ENCODE measurements around the gene CACNB1. TPM values are rescaled to one million over a fixed set of nuclear protein-coding genes. Genes with fewer than 3 reads are reported as not detected.

CACNB1 gene
- polyA plus RNA-seq, 1 experiment, result 3.2 TPM

- H3K27ac ChIP-seq (ENCODE audit: low read depth, low read length), result no peak overlapping the region
- no peak overlapping the region for H3K4me3 ChIP-seq (ENCODE audit: low read depth, low read length)
- ChIA-PET POLR2A (no interaction called here), CTCF (interaction anchor here (0.6 to 0.8 kb wide), 2 partner anchors 9 to 324 kb away, joined by 4 to 5 read pairs; no protein-coding TSS in a partner anchor)
- DNase-seq (ENCODE audit: low read depth, low spot score), result no peak
- H3K27me3 ChIP-seq (ENCODE audit: control insufficient read depth, insufficient read depth, low read length), result peaks cover 13% of the 10 kb centered on the region
- H3K9me3 ChIP-seq (ENCODE audit: control insufficient read depth, insufficient read depth, low read length), result no peaks in the 10 kb centered on the region; the same call in 1 of the 2 replicates
- TF ChIP-seq, protein P1, sequence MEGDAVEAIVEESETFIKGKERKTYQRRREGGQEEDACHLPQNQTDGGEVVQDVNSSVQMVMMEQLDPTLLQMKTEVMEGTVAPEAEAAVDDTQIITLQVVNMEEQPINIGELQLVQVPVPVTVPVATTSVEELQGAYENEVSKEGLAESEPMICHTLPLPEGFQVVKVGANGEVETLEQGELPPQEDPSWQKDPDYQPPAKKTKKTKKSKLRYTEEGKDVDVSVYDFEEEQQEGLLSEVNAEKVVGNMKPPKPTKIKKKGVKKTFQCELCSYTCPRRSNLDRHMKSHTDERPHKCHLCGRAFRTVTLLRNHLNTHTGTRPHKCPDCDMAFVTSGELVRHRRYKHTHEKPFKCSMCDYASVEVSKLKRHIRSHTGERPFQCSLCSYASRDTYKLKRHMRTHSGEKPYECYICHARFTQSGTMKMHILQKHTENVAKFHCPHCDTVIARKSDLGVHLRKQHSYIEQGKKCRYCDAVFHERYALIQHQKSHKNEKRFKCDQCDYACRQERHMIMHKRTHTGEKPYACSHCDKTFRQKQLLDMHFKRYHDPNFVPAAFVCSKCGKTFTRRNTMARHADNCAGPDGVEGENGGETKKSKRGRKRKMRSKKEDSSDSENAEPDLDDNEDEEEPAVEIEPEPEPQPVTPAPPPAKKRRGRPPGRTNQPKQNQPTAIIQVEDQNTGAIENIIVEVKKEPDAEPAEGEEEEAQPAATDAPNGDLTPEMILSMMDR (IDR thresholded peaks at IDR 0.05; ENCODE audit: low read depth, low read length), result no peak
Observed at GRCh38 chr17:39155654-39156053, 41.8 kb downstream of the CACNB1 start.

GRCh38 chr17:39153599-39154051 lies 43.8 kb downstream of the CACNB1 start:
- TF ChIP-seq, protein P1 (IDR thresholded peaks at IDR 0.05; ENCODE audit: low read depth, low read length), result no peak; the same call in 1 of the 2 replicates
- H3K27ac ChIP-seq (ENCODE audit: low read depth, low read length), result peak overlapping the region; percentile 61
- DNase-seq (ENCODE audit: low read depth, low spot score), result peak; percentile 78

DNA sequence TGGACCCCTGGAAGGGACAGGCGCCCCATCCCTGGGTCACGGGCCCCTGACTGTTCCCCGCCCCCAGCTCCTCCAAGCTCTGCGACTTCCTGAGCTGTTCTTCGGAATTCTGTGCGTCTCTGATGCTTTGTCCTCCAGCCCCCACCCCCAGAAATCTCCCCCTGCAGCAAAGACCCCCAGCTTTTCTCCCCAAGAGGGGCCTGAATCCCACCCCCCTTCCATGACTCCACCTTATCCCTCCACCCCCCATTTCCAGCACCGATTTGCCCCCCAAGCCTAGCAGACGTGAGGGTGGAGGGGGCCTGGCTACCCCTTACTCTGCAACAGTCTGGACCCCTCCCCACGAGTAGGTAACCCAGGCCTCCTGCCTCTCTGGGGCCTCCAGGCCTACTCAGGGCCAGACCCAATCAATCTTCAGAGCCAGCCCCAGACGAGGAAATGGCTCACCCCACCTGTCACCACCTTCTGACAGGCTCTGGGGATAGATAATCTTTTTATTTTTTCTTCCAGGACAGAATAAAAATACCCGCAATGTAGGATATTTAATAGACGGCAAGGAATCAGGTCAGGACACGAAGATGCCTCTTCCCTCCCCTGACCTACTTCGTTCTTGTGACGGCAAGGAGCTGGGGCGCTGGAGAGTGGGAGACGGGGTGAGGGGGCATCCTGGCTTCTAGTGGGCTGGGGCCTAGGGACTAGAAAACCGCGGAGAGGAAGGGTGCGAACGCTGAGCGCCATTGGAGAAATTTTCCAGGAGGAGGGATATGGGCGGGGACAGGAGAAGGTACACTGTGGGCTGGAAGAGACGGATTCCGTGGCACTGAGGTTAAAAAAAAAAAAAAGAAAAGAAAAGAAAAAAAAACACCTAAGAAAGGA lies 45.3 kb downstream of the CACNB1 start:
- Histone ChIP-seq H3K4me3 (ENCODE audit: low read depth, low read length) (peak overlapping the region; percentile 94), H3K9me3 (ENCODE audit: control insufficient read depth, insufficient read depth, low read length) (no peaks in the 10 kb centered on the region; the same call in 1 of the 2 replicates), H3K27me3 (ENCODE audit: control insufficient read depth, insufficient read depth, low read length) (peaks cover 26% of the 10 kb centered on the region), H3K27ac (ENCODE audit: low read depth, low read length) (no peak overlapping the region)
- no peak for DNase-seq (ENCODE audit: low read depth, low spot score)
- ChIA-PET CTCF (interaction anchor here (0.6 to 7.2 kb wide), 32 partner anchors 8 to 300 kb away, joined by 3 to 367 read pairs (median 6); partner anchors contain the start of genes ARL5C and LASP1NB), POLR2A (interaction anchor here (0.6 to 2.2 kb wide), 8 partner anchors 37 to 305 kb away, joined by 3 to 18 read pairs (median 6); partner anchors contain the start of gene LASP1)
- TF ChIP-seq, protein P1 (IDR thresholded peaks at IDR 0.05; ENCODE audit: low read depth, low read length), result no peak

More at GRCh38 chr17:39153599-39154051, 43.8 kb downstream of the CACNB1 start:
- Histone ChIP-seq H3K4me3 (ENCODE audit: low read depth, low read length) (peak overlapping the region; percentile 94), H3K9me3 (ENCODE audit: control insufficient read depth, insufficient read depth, low read length) (no peaks in the 10 kb centered on the region; the same call in 1 of the 2 replicates), H3K27me3 (ENCODE audit: control insufficient read depth, insufficient read depth, low read length) (peaks cover 26% of the 10 kb centered on the region)
- ChIA-PET POLR2A (interaction anchor here (0.6 to 2.2 kb wide), 13 partner anchors 11 to 304 kb away, joined by 3 to 18 read pairs (median 3); partner anchors contain the start of genes LASP1 and RPL19), CTCF (interaction anchor here (0.6 to 7.2 kb wide), 44 partner anchors 10 to 286 kb away, joined by 3 to 367 read pairs (median 4); partner anchors contain the start of genes ARL5C, FBXO47, LASP1NB and RPL19)

- Histone ChIP-seq H3K27ac (ENCODE audit: low read depth, low read length) (no peak within 1 kb of the TSS), H3K27me3 (ENCODE audit: control insufficient read depth, insufficient read depth, low read length) (peaks cover 26% of the 10 kb centered on the region), H3K9me3 (ENCODE audit: control insufficient read depth, insufficient read depth, low read length) (no peaks in the 10 kb centered on the region; the same call in 1 of the 2 replicates), H3K4me3 (ENCODE audit: low read depth, low read length) (peak within 1 kb of the TSS; percentile 46)
- POLR2A ChIA-PET, result interaction anchor here (0.8 kb wide), 1 partner anchor 282 kb away, joined by 7 read pairs; the partner anchor contains the start of gene LASP1
- CTCF ChIA-PET, result interaction anchor here (0.5 to 7.2 kb wide), 5 partner anchors 13 to 172 kb away, joined by 3 to 367 read pairs (median 4); no protein-coding TSS in a partner anchor
- no peak for DNase-seq (ENCODE audit: low read depth, low spot score)
- TF ChIP-seq, protein P1 (IDR thresholded peaks at IDR 0.05; ENCODE audit: low read depth, low read length), result no peak
Observed at GRCh38 chr17:39151150-39151942, 46.1 kb downstream of the CACNB1 start, which contains the start of gene PLXDC1. PLXDC1 (minus strand) TSS chr17:39151637; CDS start chr17:39151437, 200 bp downstream.
